ENCODE data around the gene SKOR2.

The SKOR2 gene

DNA sequence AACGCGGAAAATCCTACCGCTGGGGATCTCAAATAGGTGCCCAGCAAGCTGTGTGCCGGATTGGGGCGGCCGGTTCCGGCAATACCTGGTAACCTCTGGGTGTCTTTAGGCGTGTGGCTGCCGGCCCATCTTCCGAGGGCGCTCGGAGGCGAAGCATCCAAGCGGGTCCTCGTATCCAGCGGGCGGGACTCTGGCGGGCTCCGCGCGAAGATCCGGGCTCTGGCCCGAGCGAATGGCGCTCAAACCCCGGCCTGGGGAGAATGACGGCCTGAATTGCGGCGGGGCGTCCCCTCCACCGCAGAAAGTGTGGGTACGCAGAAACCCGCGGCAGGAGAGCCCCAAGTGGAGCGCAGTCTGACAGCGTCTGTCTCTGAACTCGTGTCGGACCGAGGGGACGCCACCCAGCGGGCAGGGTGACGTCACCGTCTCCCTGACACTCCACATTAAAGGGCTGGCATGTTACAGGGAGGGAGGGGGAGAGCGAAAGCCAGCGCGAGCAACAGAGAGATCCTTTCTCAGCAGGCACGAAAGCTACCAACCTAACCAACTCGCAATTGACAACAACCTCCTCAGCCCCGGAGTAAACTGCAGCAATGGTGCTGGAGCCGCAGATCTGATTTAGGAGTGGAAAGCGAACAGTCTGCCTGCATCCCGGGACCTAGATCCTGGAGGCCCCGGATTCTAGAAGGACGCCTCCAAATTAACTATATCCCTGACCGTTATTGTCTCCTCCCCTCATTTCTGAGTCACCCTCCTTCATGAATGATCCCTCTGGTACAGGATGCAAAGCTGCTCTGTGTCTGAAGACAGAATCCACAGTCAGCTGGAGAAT is at the start of gene SKOR2:
SKOR2 (minus strand) TSS at position 372 of the 832 bp plus-strand sequence. CDS start 2,477 bp downstream, outside the sequence.
- no peak within 1 kb of the TSS for H3K4me3 ChIP-seq (replicated peaks; ENCODE audit: low read depth, low read length)

GRCh38 chr18:47296462-47296861 is 45.0 kb upstream of the SKOR2 start:
- Histone ChIP-seq H3K27me3 (replicated peaks; ENCODE audit: control insufficient read depth, insufficient read depth, low read length) (no peaks in the 10 kb centered on the region), H3K4me3 (replicated peaks; ENCODE audit: low read depth, low read length) (no peak overlapping the region), H3K36me3 (ENCODE audit: control insufficient read depth, insufficient read depth, low read length) (no peaks in the 10 kb centered on the region)
- DNase-seq (ENCODE audit: extremely low read depth, insufficient read length) = no peak
- TF ChIP-seq, protein P1, sequence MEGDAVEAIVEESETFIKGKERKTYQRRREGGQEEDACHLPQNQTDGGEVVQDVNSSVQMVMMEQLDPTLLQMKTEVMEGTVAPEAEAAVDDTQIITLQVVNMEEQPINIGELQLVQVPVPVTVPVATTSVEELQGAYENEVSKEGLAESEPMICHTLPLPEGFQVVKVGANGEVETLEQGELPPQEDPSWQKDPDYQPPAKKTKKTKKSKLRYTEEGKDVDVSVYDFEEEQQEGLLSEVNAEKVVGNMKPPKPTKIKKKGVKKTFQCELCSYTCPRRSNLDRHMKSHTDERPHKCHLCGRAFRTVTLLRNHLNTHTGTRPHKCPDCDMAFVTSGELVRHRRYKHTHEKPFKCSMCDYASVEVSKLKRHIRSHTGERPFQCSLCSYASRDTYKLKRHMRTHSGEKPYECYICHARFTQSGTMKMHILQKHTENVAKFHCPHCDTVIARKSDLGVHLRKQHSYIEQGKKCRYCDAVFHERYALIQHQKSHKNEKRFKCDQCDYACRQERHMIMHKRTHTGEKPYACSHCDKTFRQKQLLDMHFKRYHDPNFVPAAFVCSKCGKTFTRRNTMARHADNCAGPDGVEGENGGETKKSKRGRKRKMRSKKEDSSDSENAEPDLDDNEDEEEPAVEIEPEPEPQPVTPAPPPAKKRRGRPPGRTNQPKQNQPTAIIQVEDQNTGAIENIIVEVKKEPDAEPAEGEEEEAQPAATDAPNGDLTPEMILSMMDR (IDR thresholded peaks at IDR 0.05; ENCODE audit: insufficient read depth, low read length, poor library complexity, severe bottlenecking) = no peak

More for the DNA sequence above, at the start of gene SKOR2:
- no peak for DNase-seq (ENCODE audit: extremely low read depth, insufficient read length)
- H3K36me3 ChIP-seq (ENCODE audit: control insufficient read depth, insufficient read depth, low read length) = no peaks in the 10 kb centered on the region
- TF ChIP-seq, protein P1 (IDR thresholded peaks at IDR 0.05; ENCODE audit: insufficient read depth, low read length, poor library complexity, severe bottlenecking) = no peak
- H3K27me3 ChIP-seq (replicated peaks; ENCODE audit: control insufficient read depth, insufficient read depth, low read length) = no peaks in the 10 kb centered on the region; the same call in 1 of the 2 replicates

DNA sequence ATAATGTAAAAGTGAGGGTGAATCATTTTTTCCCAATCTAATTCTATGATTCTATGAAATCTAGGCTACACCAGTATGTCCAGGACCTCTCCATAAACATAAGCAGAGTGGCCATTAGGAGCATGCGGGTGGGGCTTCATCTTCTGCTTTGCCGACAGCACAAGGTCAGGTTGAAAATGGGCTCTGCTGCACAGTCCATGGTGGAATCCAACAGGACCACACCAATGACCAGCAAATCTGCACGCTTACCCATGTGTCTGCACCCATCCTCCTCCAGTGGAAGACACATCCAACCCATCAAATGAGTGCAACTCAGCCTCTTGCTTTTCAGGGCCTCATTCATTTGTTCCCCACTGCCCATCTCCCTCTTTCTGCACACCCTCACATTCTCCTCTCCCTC is 43.3 kb upstream of the SKOR2 start:
- no peak for DNase-seq (ENCODE audit: extremely low read depth, insufficient read length)
- H3K4me3 ChIP-seq (replicated peaks; ENCODE audit: low read depth, low read length) = no peak overlapping the region
- H3K27me3 ChIP-seq (replicated peaks; ENCODE audit: control insufficient read depth, insufficient read depth, low read length) = no peaks in the 10 kb centered on the region
- no peaks in the 10 kb centered on the region for H3K36me3 ChIP-seq (ENCODE audit: control insufficient read depth, insufficient read depth, low read length)
- TF ChIP-seq, protein P1 (IDR thresholded peaks at IDR 0.05; ENCODE audit: insufficient read depth, low read length, poor library complexity, severe bottlenecking) = no peak

DNA sequence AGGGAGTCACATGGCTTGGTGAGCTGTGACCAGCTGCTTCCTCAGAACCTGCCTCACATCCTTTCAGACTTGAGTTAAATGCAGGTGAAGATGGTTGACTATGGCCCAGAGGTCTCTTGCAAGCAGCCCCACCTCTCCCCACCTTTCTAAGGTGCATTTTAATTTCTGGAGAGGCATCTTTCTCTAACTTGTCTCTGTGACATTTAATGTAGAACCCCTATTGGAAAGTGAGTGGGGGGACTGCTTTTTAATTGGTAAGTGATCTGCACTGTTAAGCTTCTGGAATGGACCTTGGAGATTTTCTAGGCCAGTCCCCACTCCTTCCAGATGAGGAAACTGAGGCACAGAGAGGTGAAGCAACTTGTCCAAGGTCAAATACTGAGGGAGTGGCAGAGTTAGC is 37.3 kb upstream of the SKOR2 start:
- TF ChIP-seq, protein P1 (IDR thresholded peaks at IDR 0.05; ENCODE audit: insufficient read depth, low read length, poor library complexity, severe bottlenecking) = no peak
- Histone ChIP-seq H3K27me3 (replicated peaks; ENCODE audit: control insufficient read depth, insufficient read depth, low read length) (no peaks in the 10 kb centered on the region; the same call in 1 of the 2 replicates), H3K36me3 (ENCODE audit: control insufficient read depth, insufficient read depth, low read length) (no peaks in the 10 kb centered on the region), H3K4me3 (replicated peaks; ENCODE audit: low read depth, low read length) (no peak overlapping the region)
- no peak for DNase-seq (ENCODE audit: extremely low read depth, insufficient read length)

DNA sequence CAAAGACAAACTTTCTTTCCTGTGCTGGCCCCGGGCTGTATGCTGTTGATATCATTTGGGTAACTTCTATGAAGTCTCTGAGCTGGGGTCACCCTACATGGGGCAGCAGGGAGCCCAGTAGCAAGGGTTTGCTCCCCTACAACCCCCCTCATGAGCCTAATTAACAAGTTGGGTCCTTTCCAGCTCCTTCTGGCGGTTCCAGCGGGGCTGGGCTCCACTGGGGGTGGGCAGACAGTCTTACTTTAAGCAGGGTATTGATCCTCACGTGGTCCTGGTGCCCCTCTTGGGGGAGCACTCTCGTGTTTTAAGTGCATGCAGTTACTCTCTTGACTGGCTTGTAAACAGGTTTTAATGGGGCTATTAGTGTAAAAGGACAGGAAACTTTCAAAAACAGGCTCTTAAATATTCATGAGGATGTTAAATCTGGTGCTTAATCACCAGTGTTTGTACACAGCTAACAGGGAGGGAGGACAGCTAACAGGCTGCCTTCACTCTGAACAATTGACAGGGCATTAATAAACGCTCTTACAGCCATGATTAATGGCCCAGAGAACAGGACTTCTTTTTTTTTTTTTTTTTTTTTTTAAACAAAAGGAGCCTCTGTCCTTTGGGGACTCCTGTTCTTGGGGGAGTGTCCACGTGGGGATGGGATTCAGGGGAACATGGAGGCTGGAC is 36.6 kb upstream of the SKOR2 start:
- TF ChIP-seq, protein P1 (IDR thresholded peaks at IDR 0.05; ENCODE audit: insufficient read depth, low read length, poor library complexity, severe bottlenecking) = no peak
- Histone ChIP-seq H3K36me3 (ENCODE audit: control insufficient read depth, insufficient read depth, low read length) (no peaks in the 10 kb centered on the region), H3K4me3 (replicated peaks; ENCODE audit: low read depth, low read length) (no peak overlapping the region), H3K27me3 (replicated peaks; ENCODE audit: control insufficient read depth, insufficient read depth, low read length) (no peaks in the 10 kb centered on the region; the same call in 1 of the 2 replicates)
- no peak for DNase-seq (ENCODE audit: extremely low read depth, insufficient read length)
